MM.1S (cell line): ENCODE data around the gene PPP3CB.

Source experiments
- DNase-seq: peaks from one replicate; pipeline ENCODE4 v3.0.0-alpha.2; 2015
- H2AFZ ChIP-seq: fragments of 300-600 bp; sonication (generic); 2 replicates; pipeline ENCODE4 v1.6.0; 2016; ENCODE audit warnings: antibody characterized with exemption, low read length
- H3F3A ChIP-seq: fragments of 300-600 bp; sonication (generic); 2 replicates; pipeline ENCODE4 v1.6.1; 2016; ENCODE audit warnings: mild to moderate bottlenecking, antibody characterized with exemption, low read length, moderate library complexity, mixed read lengths; ENCODE audit not compliant: insufficient read depth
- H3K27ac ChIP-seq: fragments of 300-600 bp; sonication (generic); 2 replicates; pipeline ENCODE4 v1.5.1; 2016; ENCODE audit warnings: mild to moderate bottlenecking, low read length
- H3K27me3 ChIP-seq: fragments of 300-600 bp; sonication (generic); replicated peaks from 2 replicates; pipeline ENCODE4 v1.6.0; 2016; ENCODE audit warnings: low read length; ENCODE audit not compliant: insufficient read depth
- H3K36me3 ChIP-seq: fragments of 300-600 bp; sonication (generic); replicated peaks from 2 replicates; pipeline ENCODE4 v1.6.1; 2016; ENCODE audit warnings: mild to moderate bottlenecking, low read length, mixed read lengths; ENCODE audit not compliant: insufficient read depth
- H3K4me1 ChIP-seq: fragments of 300-600 bp; sonication (generic); 2 replicates; pipeline ENCODE4 v1.6.1; 2016; ENCODE audit warnings: low read length, mixed read lengths
- H3K4me2 ChIP-seq: fragments of 300-600 bp; sonication (generic); 2 replicates; pipeline ENCODE4 v1.6.0; 2016; ENCODE audit warnings: low read depth, low read length
- H3K4me3 ChIP-seq: fragments of 300-600 bp; sonication (generic); 2 replicates; pipeline ENCODE4 v1.5.1; 2016; ENCODE audit warnings: low read length, mixed read lengths
- H3K79me2 ChIP-seq: fragments of 300-600 bp; sonication (generic); 2 replicates; pipeline ENCODE4 v1.6.1; 2016; ENCODE audit warnings: mixed run types, low read length, mixed read lengths
- H3K9ac ChIP-seq: fragments of 300-600 bp; sonication (generic); 2 replicates; pipeline ENCODE4 v1.6.1; 2016; ENCODE audit warnings: low read length, mixed read lengths
- H3K9me2 ChIP-seq: fragments of 300-600 bp; sonication (generic); replicated peaks from 2 replicates; pipeline ENCODE4 v1.6.1; 2016; ENCODE audit warnings: mild to moderate bottlenecking, low read length, mixed read lengths; ENCODE audit not compliant: insufficient read depth
- H3K9me3 ChIP-seq: fragments of 300-600 bp; sonication (generic); replicated peaks from 2 replicates; pipeline ENCODE4 v1.6.1; 2016; ENCODE audit warnings: mild to moderate bottlenecking, low read length, mixed read lengths; ENCODE audit not compliant: insufficient read depth
- H4K20me1 ChIP-seq: fragments of 300-600 bp; sonication (generic); 2 replicates; pipeline ENCODE4 v1.6.1; 2016; ENCODE audit warnings: mild to moderate bottlenecking, low read length, moderate library complexity, mixed read lengths; ENCODE audit not compliant: insufficient read depth
- EZH2 ChIP-seq: fragments of 300-600 bp; sonication (generic); optimal IDR thresholded peaks from 2 replicates; pipeline ENCODE3; 2017; ENCODE audit warnings: low read depth, mild to moderate bottlenecking, antibody characterized with exemption, low read length, mixed read lengths
- EZH2phosphoT487 ChIP-seq: fragments of 300-600 bp; sonication (generic); IDR thresholded peaks from 2 replicates; pipeline ENCODE4 v1.6.1; 2018; ENCODE audit warnings: antibody characterized with exemption, low read length
- TF ChIP-seq, protein P1 (sequence below): fragments of 300-600 bp; sonication (generic); IDR thresholded peaks from 2 replicates; pipeline ENCODE4 v1.5.1; 2016; ENCODE audit warnings: antibody characterized with exemption, low read length, mixed read lengths

PPP3CB gene

DNA sequence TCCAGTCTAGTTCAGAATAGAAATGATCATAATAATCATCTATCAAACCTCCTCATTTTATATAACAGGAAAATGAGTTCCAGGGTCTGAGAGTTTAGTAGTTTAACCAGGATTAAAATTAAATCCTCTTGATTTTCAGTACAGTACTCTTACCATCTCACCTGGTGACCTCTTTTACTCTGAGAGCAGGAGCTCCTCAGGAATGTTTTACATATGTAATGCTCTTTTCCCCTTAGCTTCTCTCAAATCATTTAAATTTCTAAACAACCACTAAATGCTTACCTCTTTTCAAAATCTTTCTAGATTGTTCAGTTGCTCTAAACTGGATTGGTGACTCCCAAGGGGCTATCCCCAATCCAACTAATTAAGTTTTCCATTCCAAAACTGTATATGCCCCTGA lies 10.2 kb upstream of the PPP3CB start:
- H3K4me2 ChIP-seq, result no peak overlapping the region
- no peak for TF ChIP-seq EZH2phosphoT487
- TF ChIP-seq, protein P1, sequence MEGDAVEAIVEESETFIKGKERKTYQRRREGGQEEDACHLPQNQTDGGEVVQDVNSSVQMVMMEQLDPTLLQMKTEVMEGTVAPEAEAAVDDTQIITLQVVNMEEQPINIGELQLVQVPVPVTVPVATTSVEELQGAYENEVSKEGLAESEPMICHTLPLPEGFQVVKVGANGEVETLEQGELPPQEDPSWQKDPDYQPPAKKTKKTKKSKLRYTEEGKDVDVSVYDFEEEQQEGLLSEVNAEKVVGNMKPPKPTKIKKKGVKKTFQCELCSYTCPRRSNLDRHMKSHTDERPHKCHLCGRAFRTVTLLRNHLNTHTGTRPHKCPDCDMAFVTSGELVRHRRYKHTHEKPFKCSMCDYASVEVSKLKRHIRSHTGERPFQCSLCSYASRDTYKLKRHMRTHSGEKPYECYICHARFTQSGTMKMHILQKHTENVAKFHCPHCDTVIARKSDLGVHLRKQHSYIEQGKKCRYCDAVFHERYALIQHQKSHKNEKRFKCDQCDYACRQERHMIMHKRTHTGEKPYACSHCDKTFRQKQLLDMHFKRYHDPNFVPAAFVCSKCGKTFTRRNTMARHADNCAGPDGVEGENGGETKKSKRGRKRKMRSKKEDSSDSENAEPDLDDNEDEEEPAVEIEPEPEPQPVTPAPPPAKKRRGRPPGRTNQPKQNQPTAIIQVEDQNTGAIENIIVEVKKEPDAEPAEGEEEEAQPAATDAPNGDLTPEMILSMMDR, result no peak
- no peak for TF ChIP-seq EZH2
- H3K9me3 ChIP-seq, result no peaks in the 10 kb centered on the region
- no peaks in the 10 kb centered on the region for H3K36me3 ChIP-seq
- no peak overlapping the region for H3K9ac ChIP-seq
- H3K27me3 ChIP-seq, result no peaks in the 10 kb centered on the region
- peaks cover 11% of the 10 kb centered on the region for H3K4me1 ChIP-seq
- H3F3A ChIP-seq, result peaks cover 8% of the 10 kb centered on the region; the same call in 1 of the 2 replicates
- DNase-seq, result no peak
- no peak overlapping the region for H3K4me3 ChIP-seq
- H4K20me1 ChIP-seq, result no peaks in the 10 kb centered on the region
- H2AFZ ChIP-seq, result no peak overlapping the region
- no peak overlapping the region for H3K27ac ChIP-seq
- H3K79me2 ChIP-seq, result no peaks in the 10 kb centered on the region
- no peaks in the 10 kb centered on the region for H3K9me2 ChIP-seq

DNA sequence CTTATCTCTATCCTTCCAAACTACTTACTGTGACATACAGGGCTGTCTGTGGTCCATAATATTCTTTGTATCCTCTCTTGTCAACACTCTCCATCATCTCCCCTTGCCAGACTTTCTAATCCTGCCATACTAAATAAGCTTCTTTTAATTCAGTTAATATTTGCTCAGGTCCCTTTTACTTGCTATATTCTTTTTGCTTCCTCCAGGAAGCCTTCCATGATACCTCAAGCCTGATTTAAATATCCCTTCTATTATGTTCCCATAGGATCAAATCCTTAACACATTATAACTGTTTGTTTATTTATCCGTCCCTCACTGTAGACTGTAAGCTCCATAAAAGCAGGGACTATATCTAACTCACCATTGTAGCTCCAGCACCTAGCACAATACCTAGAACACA lies 7.2 kb upstream of the PPP3CB start:
- Histone ChIP-seq H3K4me2 (no peak overlapping the region), H3K36me3 (no peaks in the 10 kb centered on the region)

DNA sequence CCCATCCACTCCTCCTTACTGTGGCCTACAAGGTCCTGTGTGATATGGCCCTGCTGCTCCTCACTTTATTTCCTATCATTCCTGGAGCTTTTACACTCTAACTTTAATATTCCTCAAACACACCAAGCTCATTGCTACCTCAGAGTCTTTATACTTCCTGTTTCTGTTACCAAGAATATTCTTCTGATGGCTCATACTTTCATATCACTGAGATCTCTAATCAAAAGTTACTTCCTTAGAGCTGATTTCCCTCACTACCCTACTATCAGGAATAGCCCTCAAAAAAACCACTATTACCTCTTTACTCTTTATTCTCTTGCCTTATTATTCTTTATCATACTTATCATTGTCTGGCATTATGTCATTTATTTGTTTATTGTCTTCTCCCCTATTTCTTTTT lies 5.8 kb upstream of the PPP3CB start:
- peak overlapping the region; percentile 57 for H2AFZ ChIP-seq
- H3K9me2 ChIP-seq, result no peaks in the 10 kb centered on the region
- H3K9me3 ChIP-seq, result no peaks in the 10 kb centered on the region
- H3K36me3 ChIP-seq, result no peaks in the 10 kb centered on the region
- H3K4me2 ChIP-seq, result peak overlapping the region; percentile 80
- H3K27me3 ChIP-seq, result no peaks in the 10 kb centered on the region
- H3K27ac ChIP-seq, result peak overlapping the region; percentile 54; the same call in 1 of the 2 replicates
- peaks cover 8% of the 10 kb centered on the region; the same call in 1 of the 2 replicates for H3F3A ChIP-seq
- no peak for TF ChIP-seq EZH2phosphoT487
- TF ChIP-seq, protein P1, result no peak
- no peak for TF ChIP-seq EZH2
- H3K79me2 ChIP-seq, result no peaks in the 10 kb centered on the region
- peak; percentile 26 for DNase-seq
- H3K4me1 ChIP-seq, result peaks cover 18% of the 10 kb centered on the region
- H3K9ac ChIP-seq, result no peak overlapping the region; the same call in 1 of the 2 replicates
- peak overlapping the region; percentile 26 for H3K4me3 ChIP-seq
- no peaks in the 10 kb centered on the region for H4K20me1 ChIP-seq

More for the DNA sequence above, 7.2 kb upstream of the PPP3CB start:
- H3K9me3 ChIP-seq, result no peaks in the 10 kb centered on the region
- H3K9me2 ChIP-seq, result no peaks in the 10 kb centered on the region
- no peak overlapping the region for H3K27ac ChIP-seq
- TF ChIP-seq, protein P1, result no peak
- no peak for TF ChIP-seq EZH2phosphoT487
- no peak for TF ChIP-seq EZH2
- no peak for DNase-seq
- H4K20me1 ChIP-seq, result no peaks in the 10 kb centered on the region
- no peaks in the 10 kb centered on the region for H3K27me3 ChIP-seq
- peaks cover 18% of the 10 kb centered on the region for H3K4me1 ChIP-seq
- no peak overlapping the region for H3K4me3 ChIP-seq
- no peaks in the 10 kb centered on the region for H3K79me2 ChIP-seq
- no peak overlapping the region for H2AFZ ChIP-seq
- no peak overlapping the region for H3K9ac ChIP-seq
- H3F3A ChIP-seq, result peaks cover 8% of the 10 kb centered on the region; the same call in 1 of the 2 replicates
